Measurements from ENCODE around the gene CCDC179. TPM values are rescaled to one million over a fixed set of nuclear protein-coding genes. Genes with fewer than 3 reads are reported as not detected.

The CCDC179 gene
- total and polyA plus RNA-seq, 2 of the 13 experiments (the other 11 are each of a cell fraction or from before 2014, with no cell fraction given), result not detected

DNA sequence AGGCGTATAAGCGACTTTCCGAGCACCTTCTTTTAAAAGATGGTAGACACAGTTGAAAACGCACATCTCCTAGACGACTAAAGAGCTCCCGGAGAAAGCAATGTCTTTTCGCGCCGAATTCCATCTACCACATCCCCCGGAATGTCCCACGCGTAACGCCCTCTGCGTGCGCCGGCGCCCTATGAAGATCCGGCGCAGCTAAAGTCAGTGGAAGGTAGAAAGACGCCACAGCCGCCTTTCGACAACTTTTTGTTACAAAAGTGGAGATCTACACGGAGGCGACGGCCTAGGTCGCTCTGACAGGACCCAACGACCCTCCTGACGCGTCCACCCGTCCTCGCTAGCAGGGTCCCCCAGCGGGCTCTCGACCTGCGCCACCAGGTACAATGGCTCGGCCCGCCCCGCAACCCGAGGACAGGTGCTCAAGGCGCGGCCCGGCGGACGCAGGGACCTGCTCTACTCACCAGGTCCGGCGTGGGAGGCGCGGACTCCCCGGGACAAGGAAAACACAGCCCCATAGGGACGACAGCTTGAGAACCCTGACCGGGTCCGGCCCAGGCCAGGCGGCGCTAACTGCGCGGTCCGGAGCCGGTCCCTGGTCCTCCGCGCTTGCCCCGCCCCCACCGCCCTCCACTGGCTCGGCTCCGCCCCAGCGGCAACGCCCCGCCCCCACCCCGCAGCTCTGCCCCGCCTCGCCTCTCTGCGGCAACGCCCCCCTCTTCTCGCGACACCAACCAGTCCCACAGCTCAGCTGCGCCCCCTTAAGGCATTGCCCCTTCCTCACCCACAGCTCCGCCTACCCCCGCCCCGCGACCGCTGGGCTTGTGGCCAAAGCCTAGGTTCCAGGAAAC is 30.8 kb downstream of the CCDC179 start, which contains the start of gene SVIP:
SVIP (minus strand) TSS at position 571 of the 851 bp plus-strand sequence; CDS start at position 518, 53 bp downstream.
- peak within 1 kb of the TSS; percentile 64 for H2AFZ ChIP-seq (ENCODE audit: low read length)
- no peaks in the 10 kb centered on the region for H4K20me1 ChIP-seq (ENCODE audit: insufficient read depth, low read length)
- H3K4me3 ChIP-seq (replicated peaks in 1 of 3; ENCODE audit: insufficient read depth in 1 of 3, low read depth in 2 of 3, low read length in 3 of 3), result peak within 1 kb of the TSS; percentile 78 to 99 (median 82)
- peak within 1 kb of the TSS; percentile 89 for H3K4me2 ChIP-seq (ENCODE audit: low read depth, low read length)
- BruUV-seq (replicated peaks), result no TSS peak
- FAIRE-seq, result peak; percentile 71
- CTCF ChIA-PET (ENCODE audit: low intra/inter-chr PET ratio, low total read pairs), result no interaction called here
- 3% methylated on average over 48 of the region's 79 CpGs for WGBS (ENCODE audit: low lambda C conversion rate)
- no peaks in the 10 kb centered on the region for H3K36me3 ChIP-seq (replicated peaks in 1 of 2; ENCODE audit: control insufficient read depth in 1 of 2, insufficient read depth in 2 of 2, low read length in 2 of 2)
- ATAC-seq, result peak; percentile 94
- in situ Hi-C loops (cut with HindIII; ENCODE audit: extremely low pct_ligation_motif_present, low pct_unique_long_range_greater_than_20kb) (no loop called here), intact Hi-C loops (cut with micrococcal nuclease; ENCODE audit: unreplicated experiment) (loop anchor here (2.0 to 5.0 kb wide), 4 partner anchors 37 to 492 kb away; partner anchors contain the start of genes FANCF and SLC17A6)
- H3K27ac ChIP-seq (ENCODE audit: extremely low read length, insufficient read depth, low read length), result peak within 1 kb of the TSS; percentile 89
- peaks cover 44% of the 10 kb centered on the region for H3K4me1 ChIP-seq (ENCODE audit: insufficient read depth, low read length)
- H3K27me3 ChIP-seq (ENCODE audit: control insufficient read depth in 1 of 2, insufficient read depth in 2 of 2, low read length in 2 of 2), result no peaks in the 10 kb centered on the region; a peak in 1 of 5 replicates
- peaks cover 2% of the 10 kb centered on the region for H3K79me2 ChIP-seq (ENCODE audit: insufficient read depth, low read length)
- peak within 1 kb of the TSS; percentile 91 for H3K9ac ChIP-seq (ENCODE audit: insufficient read depth, low read depth, low read length)
- POLR2A ChIA-PET, result interaction anchor here (0.7 to 2.0 kb wide), 5 partner anchors 20 to 204 kb away, joined by 3 to 8 read pairs (median 3); partner anchors contain the start of genes FANCF and GAS2
- peak; percentile 87 for DNase-seq (ENCODE audit: low spot score)
- no peaks in the 10 kb centered on the region for H3K9me3 ChIP-seq (ENCODE audit: low read length)
- TF ChIP-seq, protein P1, sequence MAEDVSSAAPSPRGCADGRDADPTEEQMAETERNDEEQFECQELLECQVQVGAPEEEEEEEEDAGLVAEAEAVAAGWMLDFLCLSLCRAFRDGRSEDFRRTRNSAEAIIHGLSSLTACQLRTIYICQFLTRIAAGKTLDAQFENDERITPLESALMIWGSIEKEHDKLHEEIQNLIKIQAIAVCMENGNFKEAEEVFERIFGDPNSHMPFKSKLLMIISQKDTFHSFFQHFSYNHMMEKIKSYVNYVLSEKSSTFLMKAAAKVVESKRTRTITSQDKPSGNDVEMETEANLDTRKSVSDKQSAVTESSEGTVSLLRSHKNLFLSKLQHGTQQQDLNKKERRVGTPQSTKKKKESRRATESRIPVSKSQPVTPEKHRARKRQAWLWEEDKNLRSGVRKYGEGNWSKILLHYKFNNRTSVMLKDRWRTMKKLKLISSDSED (CRISPR knock-in tag; IDR thresholded peaks at IDR 0.05), result no peak
- TF ChIP-seq, protein P2, sequence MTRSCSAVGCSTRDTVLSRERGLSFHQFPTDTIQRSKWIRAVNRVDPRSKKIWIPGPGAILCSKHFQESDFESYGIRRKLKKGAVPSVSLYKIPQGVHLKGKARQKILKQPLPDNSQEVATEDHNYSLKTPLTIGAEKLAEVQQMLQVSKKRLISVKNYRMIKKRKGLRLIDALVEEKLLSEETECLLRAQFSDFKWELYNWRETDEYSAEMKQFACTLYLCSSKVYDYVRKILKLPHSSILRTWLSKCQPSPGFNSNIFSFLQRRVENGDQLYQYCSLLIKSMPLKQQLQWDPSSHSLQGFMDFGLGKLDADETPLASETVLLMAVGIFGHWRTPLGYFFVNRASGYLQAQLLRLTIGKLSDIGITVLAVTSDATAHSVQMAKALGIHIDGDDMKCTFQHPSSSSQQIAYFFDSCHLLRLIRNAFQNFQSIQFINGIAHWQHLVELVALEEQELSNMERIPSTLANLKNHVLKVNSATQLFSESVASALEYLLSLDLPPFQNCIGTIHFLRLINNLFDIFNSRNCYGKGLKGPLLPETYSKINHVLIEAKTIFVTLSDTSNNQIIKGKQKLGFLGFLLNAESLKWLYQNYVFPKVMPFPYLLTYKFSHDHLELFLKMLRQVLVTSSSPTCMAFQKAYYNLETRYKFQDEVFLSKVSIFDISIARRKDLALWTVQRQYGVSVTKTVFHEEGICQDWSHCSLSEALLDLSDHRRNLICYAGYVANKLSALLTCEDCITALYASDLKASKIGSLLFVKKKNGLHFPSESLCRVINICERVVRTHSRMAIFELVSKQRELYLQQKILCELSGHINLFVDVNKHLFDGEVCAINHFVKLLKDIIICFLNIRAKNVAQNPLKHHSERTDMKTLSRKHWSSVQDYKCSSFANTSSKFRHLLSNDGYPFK (CRISPR knock-in tag; IDR thresholded peaks at IDR 0.05; ENCODE audit: borderline replicate concordance), result peak; percentile 60; the same call in 1 of the 2 replicates
- TF ChIP-seq ZZZ3 (CRISPR knock-in tag; IDR thresholded peaks at IDR 0.05; ENCODE audit: borderline replicate concordance) (no peak; the same call in 1 of the 2 replicates), GATAD2A (CRISPR knock-in tag; IDR thresholded peaks at IDR 0.05) (peak; percentile 66), ZSCAN29 (CRISPR knock-in tag; conservative IDR thresholded peaks at IDR 0.05) (no peak), ZNF343 (CRISPR knock-in tag; IDR thresholded peaks at IDR 0.05) (0 out of 2 replicates have a peak, but pooled peaks have one; percentile 29), ZFYVE20 (CRISPR knock-in tag; IDR thresholded peaks at IDR 0.05; ENCODE audit: borderline replicate concordance, low read depth) (no peak), FOXM1 (CRISPR knock-in tag; IDR thresholded peaks at IDR 0.05) (no peak), FOXK2 (IDR thresholded peaks at IDR 0.05) (no peak), ZNF468 (CRISPR knock-in tag; IDR thresholded peaks at IDR 0.05) (no peak), NR3C1 (CRISPR knock-in tag; IDR thresholded peaks at IDR 0.05) (no peak), MTA3 (CRISPR knock-in tag; IDR thresholded peaks at IDR 0.05) (no peak), HES4 (CRISPR knock-in tag; IDR thresholded peaks at IDR 0.05; ENCODE audit: borderline replicate concordance) (no peak), MAF1 (CRISPR knock-in tag; IDR thresholded peaks at IDR 0.05; ENCODE audit: borderline replicate concordance) (peak; percentile 53; the same call in 1 of the 2 replicates), RNF219 (CRISPR knock-in tag; IDR thresholded peaks at IDR 0.05) (no peak), SP5 (CRISPR knock-in tag; IDR thresholded peaks at IDR 0.05; ENCODE audit: borderline replicate concordance, low read depth) (peak; percentile 92), ZKSCAN5 (CRISPR knock-in tag; IDR thresholded peaks at IDR 0.05) (no peak)
